Subcutaneous abdominal adipose tissue (tissue), 5 donors: ENCODE results near the gene GAGE10.
"Not testable (repeated sequence)": the region's sequence is repeated elsewhere in the genome, so short reads cannot be mapped to it uniquely, and the experiment has no call there.

ENCODE experiments used
- H3K27ac ChIP-seq: one replicate; pipeline ENCODE4 v1.7.0; 2013; ENCODE audit warnings: low read depth, mild to moderate bottlenecking, inconsistent platforms, low read length, moderate library complexity
- H3K27me3 ChIP-seq, 5 donors: one replicate each; pipeline ENCODE4 v1.7.0; 2013; ENCODE audit warnings: low read length in 5 of 5, inconsistent platforms in 1 of 5; ENCODE audit not compliant: control insufficient read depth in 5 of 5, insufficient read depth in 4 of 5
- H3K36me3 ChIP-seq, 5 donors: one replicate each; pipeline ENCODE4 v1.7.0; 2013; ENCODE audit warnings: low read length in 5 of 5; ENCODE audit not compliant: control insufficient read depth in 5 of 5, insufficient read depth in 5 of 5
- H3K4me1 ChIP-seq, 5 donors: one replicate each; pipeline ENCODE4 v1.7.0; 2013; ENCODE audit warnings: low read length in 5 of 5, mild to moderate bottlenecking in 3 of 5, moderate library complexity in 1 of 5; ENCODE audit not compliant: control insufficient read depth in 5 of 5, insufficient read depth in 5 of 5
- H3K4me3 ChIP-seq, 5 donors: one replicate each; pipeline ENCODE4 v1.7.0; 2013; ENCODE audit warnings: low read length in 5 of 5, low read depth in 1 of 5
- H3K9ac ChIP-seq, 5 donors: one replicate each; pipeline ENCODE4 v1.7.0; 2013; ENCODE audit warnings: low read length in 5 of 5, mild to moderate bottlenecking in 4 of 5, moderate library complexity in 3 of 5
- H3K9me3 ChIP-seq, 5 donors: one replicate each; pipeline ENCODE4 v1.7.0; 2013; ENCODE audit warnings: low read length in 5 of 5; ENCODE audit not compliant: control insufficient read depth in 5 of 5
- donor health status: healthy.
- donor health status: healthy.
- donor health status: healthy.
- donor health status: healthy.
- donor health status: healthy.

The GAGE10 gene

GRCh38 chrX:49291615-49292337, 11.7 kb upstream of the GAGE10 start:
- no peak overlapping the region for H3K27ac ChIP-seq
- no peak overlapping the region for H3K4me3 ChIP-seq
- H3K36me3 ChIP-seq, result no peaks in the 10 kb centered on the region
- no peak overlapping the region for H3K9ac ChIP-seq
- H3K27me3 ChIP-seq, result peaks cover 0 to 18% (median 9%) of the 10 kb centered on the region in 5 donors
- H3K9me3 ChIP-seq, result no peaks in the 10 kb centered on the region
- no peaks in the 10 kb centered on the region for H3K4me1 ChIP-seq

DNA sequence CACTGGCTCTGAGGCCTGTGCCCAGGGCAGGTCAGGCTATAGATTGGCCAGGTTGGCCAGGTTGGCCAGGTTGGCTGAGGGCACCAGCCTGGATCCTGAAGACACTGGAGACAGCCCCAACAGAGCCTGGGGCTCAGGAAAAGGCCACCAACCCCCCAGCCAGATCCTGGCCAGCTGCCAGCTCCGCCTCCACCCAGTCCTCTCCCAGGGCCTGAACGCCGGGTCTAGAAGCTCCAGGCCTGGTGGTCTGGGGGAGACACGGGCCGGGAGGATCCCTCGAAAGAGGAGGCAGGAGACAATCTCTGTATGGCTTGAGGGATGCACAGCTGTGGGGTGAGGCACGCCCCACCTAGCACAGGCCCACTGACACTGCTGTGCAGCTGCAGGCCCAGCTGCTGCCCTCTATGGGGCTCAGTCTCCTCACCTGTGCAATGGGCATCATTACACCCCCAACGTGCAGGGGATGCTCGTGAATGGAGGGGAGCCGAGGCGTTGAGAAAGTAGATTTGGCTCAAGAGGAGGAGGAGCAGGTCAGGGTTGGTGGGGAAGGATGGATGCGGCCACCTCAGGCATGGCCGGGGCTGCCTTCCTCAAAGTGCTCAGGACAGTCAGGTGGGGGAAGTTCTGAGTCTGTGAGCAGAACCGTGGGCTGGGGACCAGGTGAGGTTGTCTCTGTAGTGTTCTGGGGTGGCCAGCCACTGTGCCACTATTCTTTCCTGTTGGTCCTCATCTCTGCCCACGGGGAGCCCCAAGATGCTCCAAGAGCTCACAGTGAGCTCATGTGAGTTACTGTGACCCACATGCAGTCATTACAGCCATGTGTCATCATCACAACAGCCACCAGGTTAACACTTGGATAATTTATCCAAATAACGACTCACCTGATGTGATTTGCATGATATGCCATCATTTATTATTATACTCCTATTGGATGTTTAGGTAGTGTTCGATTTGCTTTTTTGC, 10.8 kb upstream of the GAGE10 start:
- Histone ChIP-seq H3K4me3 (no peak overlapping the region), H3K27ac (no peak overlapping the region), H3K4me1 (no peaks in the 10 kb centered on the region), H3K9ac (no peak overlapping the region), H3K36me3 (no peaks in the 10 kb centered on the region), H3K9me3 (no peaks in the 10 kb centered on the region), H3K27me3 (peaks cover 0 to 12% (median 8%) of the 10 kb centered on the region in 5 donors)

- not testable (repeated sequence) for H3K9me3 ChIP-seq, H3K4me3 ChIP-seq, H3K27ac ChIP-seq, H3K36me3 ChIP-seq, H3K4me1 ChIP-seq, H3K9ac ChIP-seq
- peaks cover 3 to 13% (median 5%) of the 10 kb centered on the region in 5 donors for H3K27me3 ChIP-seq
Observed at GRCh38 chrX:49299293-49299692, 4.2 kb upstream of the GAGE10 start.

DNA sequence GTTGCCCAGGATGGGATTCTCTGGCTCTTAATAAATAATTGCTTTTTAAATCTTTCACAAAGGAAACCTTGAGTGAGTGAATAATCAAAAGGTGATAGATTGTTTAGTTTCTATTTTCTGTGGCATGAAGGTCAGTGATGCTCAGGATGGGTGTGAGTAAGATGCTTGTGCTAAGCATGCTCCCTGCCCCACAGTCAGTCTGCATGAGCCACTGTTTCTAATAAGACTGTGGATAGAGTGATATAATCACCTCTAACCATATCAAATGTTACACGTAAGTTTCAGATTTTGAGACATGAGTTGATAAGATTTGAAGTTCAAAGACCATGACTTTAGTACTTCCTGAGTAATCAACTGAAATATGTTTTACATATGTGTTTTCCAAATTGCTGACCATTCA, 2.7 kb upstream of the GAGE10 start:
- Histone ChIP-seq H3K4me1 (no peaks in the 10 kb centered on the region), H3K4me3 (no peak overlapping the region), H3K27me3 (peaks cover 3 to 13% (median 5%) of the 10 kb centered on the region in 5 donors), H3K27ac (no peak overlapping the region), H3K9me3 (no peaks in the 10 kb centered on the region), H3K36me3 (no peaks in the 10 kb centered on the region), H3K9ac (no peak overlapping the region)

DNA sequence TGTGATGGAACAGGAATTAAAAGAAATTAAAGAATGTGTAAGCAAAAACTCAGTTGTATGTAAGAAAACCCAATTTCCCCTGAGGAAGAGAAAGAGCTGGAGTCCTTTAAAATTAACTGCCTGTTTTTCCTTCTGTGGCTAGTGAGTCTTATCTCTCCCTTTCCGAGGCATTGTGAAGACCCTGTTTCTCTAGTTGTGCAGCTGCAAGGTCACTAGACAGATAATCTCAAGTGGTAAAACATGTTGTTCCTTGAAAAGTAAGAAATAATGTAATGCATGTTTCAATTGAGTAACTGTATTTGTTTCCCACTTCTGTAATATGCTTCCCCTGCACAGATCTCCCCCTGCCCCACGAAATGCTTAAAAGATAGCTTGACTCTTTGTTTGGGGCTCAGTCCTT, 4.3 kb downstream of the GAGE10 start:
- H3K9me3 ChIP-seq, H3K27me3 ChIP-seq, H3K4me3 ChIP-seq, H3K27ac ChIP-seq, H3K9ac ChIP-seq, H3K36me3 ChIP-seq: not testable (repeated sequence)
- peaks cover 0 to 21% (median 14%) of the 10 kb centered on the region in 5 donors for H3K4me1 ChIP-seq

GRCh38 chrX:49308604-49309269, 5.3 kb downstream of the GAGE10 start:
- H3K27ac ChIP-seq, result no peak overlapping the region
- H3K36me3 ChIP-seq, result no peaks in the 10 kb centered on the region
- H3K4me3 ChIP-seq, result peak overlapping the region; percentile 60 to 79 (median 64)
- H3K9me3 ChIP-seq, result no peaks in the 10 kb centered on the region
- peaks cover 0 to 21% (median 14%) of the 10 kb centered on the region in 5 donors for H3K4me1 ChIP-seq
- peaks cover under 1 to 11% (median 4%) of the 10 kb centered on the region in 5 donors for H3K27me3 ChIP-seq
- H3K9ac ChIP-seq, result peak overlapping the region in 4 of 5 donors; percentile 44 to 56 (median 52)

- Histone ChIP-seq H3K9ac (peak overlapping the region in 4 of 5 donors; percentile 44 to 56 (median 52)), H3K4me1 (peaks cover 0 to 21% (median 14%) of the 10 kb centered on the region in 5 donors), H3K36me3 (no peaks in the 10 kb centered on the region), H3K27me3 (peaks cover 0 to 3% (median 0%) of the 10 kb centered on the region in 5 donors), H3K27ac (no peak overlapping the region), H3K9me3 (no peaks in the 10 kb centered on the region), H3K4me3 (peak overlapping the region; percentile 60 to 79 (median 64))
Observed at GRCh38 chrX:49309401-49309981, 6.0 kb downstream of the GAGE10 start.

DNA sequence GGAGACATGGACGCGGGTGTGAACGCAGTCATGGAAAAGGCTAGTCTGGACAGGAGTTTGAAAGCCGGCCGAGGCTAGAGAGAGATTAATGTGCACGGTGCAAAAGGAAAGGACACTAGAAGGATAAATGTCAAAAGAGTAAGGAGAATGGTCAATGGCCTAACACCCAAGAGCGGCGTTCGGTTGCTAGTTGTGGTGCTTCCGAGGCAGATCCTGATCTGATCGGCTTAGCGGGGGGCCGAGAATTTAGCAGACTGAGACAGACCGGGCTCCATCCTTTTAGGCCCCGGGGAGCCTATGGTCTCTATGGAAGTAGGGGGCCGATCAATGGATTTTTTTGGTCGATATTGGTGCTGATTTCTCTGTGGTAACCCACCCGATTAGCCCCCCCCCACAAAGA, 6.9 kb downstream of the GAGE10 start:
- H3K9ac ChIP-seq, result no peak overlapping the region

GRCh38 chrX:49312176-49312575, 8.7 kb downstream of the GAGE10 start:
- H3K9ac ChIP-seq, result no peak overlapping the region
- H3K27ac ChIP-seq, result no peak overlapping the region
- H3K9me3 ChIP-seq, result no peaks in the 10 kb centered on the region
- no peak overlapping the region for H3K4me3 ChIP-seq
- peaks cover 0 to 6% (median 0%) of the 10 kb centered on the region in 5 donors for H3K27me3 ChIP-seq
- peaks cover 0 to 21% (median 14%) of the 10 kb centered on the region in 5 donors for H3K4me1 ChIP-seq
- no peaks in the 10 kb centered on the region for H3K36me3 ChIP-seq

More for the DNA sequence above, 6.9 kb downstream of the GAGE10 start:
- Histone ChIP-seq H3K4me3 (peak overlapping the region in 1 of 5 donors; percentile 62), H3K36me3 (no peaks in the 10 kb centered on the region), H3K4me1 (peaks cover 0 to 21% (median 14%) of the 10 kb centered on the region in 5 donors), H3K9me3 (no peaks in the 10 kb centered on the region), H3K27ac (no peak overlapping the region), H3K27me3 (peaks cover 0 to 3% (median 0%) of the 10 kb centered on the region in 5 donors)
